Sigmoid colon (tissue), 7 donors: ENCODE data around the gene PELI3. TPM values are rescaled to one million over a fixed set of nuclear protein-coding genes. Genes with fewer than 3 reads are reported as not detected.
A peak's percentile ranks its signal among the peaks of the same experiment; 100 is the strongest.

Experiments used
- DNase-seq: peaks from one replicate; pipeline ENCODE4 v3.0.0-alpha.2; 2019
- H3K27ac ChIP-seq, 4 donors: fragments of 200-600 bp; sonication (generic); one replicate each; pipeline ENCODE4 v1.5.1; 2016 to 2019; ENCODE audit warnings: mild to moderate bottlenecking in 1 of 4
- H3K27me3 ChIP-seq, 3 donors: fragments of 200-600 bp; sonication (generic); one replicate each; pipeline ENCODE4 v1.5.1; 2019; ENCODE audit warnings: mild to moderate bottlenecking in 1 of 3
- H3K36me3 ChIP-seq, 4 donors: fragments of 200-600 bp; sonication (generic); one replicate each; pipeline ENCODE4 v1.5.1; 2016 to 2019
- H3K4me1 ChIP-seq, 4 donors: fragments of 200-600 bp; sonication (generic); one replicate each; pipeline ENCODE4 v1.5.1; 2017 to 2019
- H3K4me3 ChIP-seq, 4 donors: fragments of 200-600 bp; sonication (generic); one replicate each; pipeline ENCODE4 v1.5.1; 2017 to 2019; ENCODE audit warnings: mild to moderate bottlenecking in 2 of 4, moderate library complexity in 1 of 4
- H3K9me3 ChIP-seq, 4 donors: fragments of 200-600 bp in 3 of 4; sonication (generic) in 3 of 4; one replicate each; pipeline versions ENCODE4 v1.5.1 to v1.6.1; 2013 to 2019
- CTCF ChIP-seq, 4 experiments: fragments of 450-650 bp in 3 of 4; fragments of 200-600 bp in 1 of 4; IDR thresholded peaks; one replicate each; pipeline ENCODE4 v1.5.1; 2016 to 2019; ENCODE audit warnings: antibody characterized with exemption in 4 of 4, mild to moderate bottlenecking in 3 of 4, moderate library complexity in 2 of 4
- EP300 ChIP-seq, 4 donors: sonication (generic); formaldehyde crosslinking; IDR thresholded peaks; one replicate each; pipeline ENCODE4 v1.6.1; 2017; ENCODE audit warnings: antibody characterized with exemption in 4 of 4
- POLR2A ChIP-seq, 2 donors: fragments of 450-650 bp; IDR thresholded peaks; one replicate each; pipeline ENCODE4 v1.6.1; 2016; ENCODE audit warnings: antibody characterized with exemption in 2 of 2, mild to moderate bottlenecking in 2 of 2, moderate library complexity in 2 of 2
- POLR2AphosphoS5 ChIP-seq, 4 donors: sonication (generic); formaldehyde crosslinking; IDR thresholded peaks; one replicate each; pipeline ENCODE4 v1.6.1; 2017; ENCODE audit warnings: antibody characterized with exemption in 4 of 4
- WGBS, 2 donors: extraction: QIAGEN DNeasy Blood & Tissue Kit; methylation state at CpG; one replicate each; pipeline ENCODE4 v1.1.7; 2013; 5-methylcytosine and 5-hydroxymethylcytosine counted together
- intact Hi-C: fragments of 100-400 bp; cut with DNase I; formaldehyde crosslinking; loops from one replicate; pipeline ENCODE4 v1.15.1; 2023
- polyA plus RNA-seq, 3 donors: library from polyadenylated mRNA; stranded (reverse); fragments of 200-250 nt; gene quantifications; one replicate each; pipeline ENCODE4 v1.2.3, GENCODE V29; 2013
- total RNA-seq, 4 donors: library from RNA; depleted of rRNA; stranded (reverse); fragments of >200 nt; gene quantifications; one replicate each; pipeline ENCODE4 v1.1.0, GENCODE V29; 2016
- donor health status: healthy with polysubstance abuse.
- donor health status: Bipolar disorder and iron deficiency.
- donor health status: healthy.

Gene PELI3
- total and polyA plus RNA-seq, 7 donors: 5.0 to 26.4 (median 16.9) TPM

DNA sequence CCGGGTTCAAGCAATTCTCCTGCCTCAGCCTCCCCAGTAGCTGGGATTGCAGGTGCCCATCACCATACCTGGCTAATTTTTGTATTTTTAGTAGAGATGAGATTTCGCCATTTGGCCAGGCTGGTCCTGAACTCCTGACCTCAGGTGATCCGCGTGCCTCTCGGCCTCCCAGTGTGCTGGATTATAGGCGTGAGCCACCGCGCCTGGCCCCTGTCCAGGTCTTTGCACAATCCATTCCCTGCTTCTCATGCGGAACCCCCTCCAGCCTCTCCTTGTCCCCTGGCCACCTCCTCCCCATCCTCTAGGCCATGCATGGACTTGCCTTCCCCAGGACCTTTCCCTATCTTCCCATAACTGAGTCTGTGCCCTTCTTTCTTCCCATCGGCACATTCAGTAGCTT lies 22.3 kb downstream of the PELI3 start:
- TF ChIP-seq POLR2A (IDR thresholded peaks at IDR 0.05): no peak
- no peak for TF ChIP-seq CTCF (IDR thresholded peaks at IDR 0.05)
- no peak for TF ChIP-seq POLR2AphosphoS5 (IDR thresholded peaks at IDR 0.05)
- no peak for TF ChIP-seq EP300 (IDR thresholded peaks at IDR 0.05)
- DNase-seq: no peak
- H3K4me1 ChIP-seq: no peaks in the 10 kb centered on the region
- no peaks in the 10 kb centered on the region for H3K27me3 ChIP-seq
- WGBS, 2 donors: 89 to 92% methylated on average over 10 of the region's 10 CpGs
- no peak overlapping the region for H3K27ac ChIP-seq
- H3K4me3 ChIP-seq: no peak overlapping the region
- intact Hi-C loops: no loop called here
- no peaks in the 10 kb centered on the region for H3K9me3 ChIP-seq
- H3K36me3 ChIP-seq: peaks cover 0 to 74% (median 9%) of the 10 kb centered on the region in 4 donors

DNA sequence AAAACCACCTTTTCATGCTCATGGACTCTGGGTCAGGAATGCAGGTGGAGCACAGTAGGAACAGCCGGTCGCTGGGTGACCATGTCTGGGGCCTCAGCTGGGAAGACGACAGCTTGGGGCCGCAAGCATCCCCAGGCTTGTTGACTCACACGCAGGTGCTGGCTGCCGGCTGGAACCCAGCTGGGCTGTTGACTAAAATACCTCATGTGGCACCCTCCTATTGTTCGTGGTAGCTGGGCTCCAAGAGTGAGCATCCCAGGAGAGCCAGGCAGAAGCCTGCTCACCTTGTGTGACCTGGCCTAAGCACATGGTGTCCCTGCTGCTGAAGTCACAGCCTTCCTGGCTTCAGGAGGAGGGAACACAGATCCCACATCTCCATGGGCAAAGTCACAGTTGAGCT lies 22.9 kb downstream of the PELI3 start:
- TF ChIP-seq POLR2AphosphoS5 (IDR thresholded peaks at IDR 0.05): no peak
- Histone ChIP-seq H3K9me3 (no peaks in the 10 kb centered on the region), H3K36me3 (peaks cover 0 to 67% (median 9%) of the 10 kb centered on the region in 4 donors), H3K27ac (no peak overlapping the region), H3K27me3 (no peaks in the 10 kb centered on the region), H3K4me1 (no peaks in the 10 kb centered on the region), H3K4me3 (no peak overlapping the region)
- no peak for DNase-seq
- 93 to 94% methylated on average over 7 of the region's 7 CpGs for WGBS, 2 donors
- intact Hi-C loops: no loop called here

DNA sequence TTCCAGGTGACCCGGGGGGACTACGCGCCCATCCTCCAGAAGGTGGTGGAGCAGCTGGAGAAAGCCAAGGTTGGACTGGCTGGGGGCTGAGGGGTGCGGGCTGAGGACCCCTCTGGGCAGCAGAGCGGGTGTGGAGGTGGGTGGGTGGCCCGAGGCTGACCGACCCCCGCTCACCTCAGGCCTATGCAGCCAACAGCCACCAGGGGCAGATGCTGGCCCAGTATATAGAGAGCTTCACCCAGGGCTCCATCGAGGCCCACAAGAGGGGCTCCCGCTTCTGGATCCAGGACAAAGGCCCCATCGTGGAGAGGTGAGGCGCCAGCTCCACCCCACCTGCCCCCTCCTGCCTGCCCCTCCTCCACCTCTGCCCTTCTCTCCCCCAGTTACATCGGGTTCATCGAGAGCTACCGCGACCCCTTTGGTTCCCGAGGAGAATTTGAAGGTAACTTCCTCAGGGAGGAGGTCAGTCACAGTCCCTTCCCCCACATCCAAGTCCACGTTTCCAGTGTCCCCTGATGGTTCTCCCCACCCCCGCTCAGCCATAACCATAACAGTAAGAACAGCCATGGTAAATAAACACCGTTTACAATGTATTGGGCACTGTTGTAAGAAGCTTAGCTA lies 24.7 kb downstream of the PELI3 start:
- peaks cover 0 to 65% (median 9%) of the 10 kb centered on the region in 4 donors for H3K36me3 ChIP-seq
- TF ChIP-seq POLR2AphosphoS5 (IDR thresholded peaks at IDR 0.05) (no peak), POLR2A (IDR thresholded peaks at IDR 0.05) (no peak), CTCF (IDR thresholded peaks at IDR 0.05) (peak in 1 of 4 experiments; percentile 19), EP300 (IDR thresholded peaks at IDR 0.05) (no peak)
- H3K27me3 ChIP-seq: no peaks in the 10 kb centered on the region
- intact Hi-C loops: no loop called here
- DNase-seq: no peak
- H3K9me3 ChIP-seq: no peaks in the 10 kb centered on the region
- no peaks in the 10 kb centered on the region for H3K4me1 ChIP-seq
- H3K4me3 ChIP-seq: no peak overlapping the region
- WGBS, 2 donors: 81 to 85% methylated on average over 20 of the region's 20 CpGs
- no peak overlapping the region for H3K27ac ChIP-seq

DNA sequence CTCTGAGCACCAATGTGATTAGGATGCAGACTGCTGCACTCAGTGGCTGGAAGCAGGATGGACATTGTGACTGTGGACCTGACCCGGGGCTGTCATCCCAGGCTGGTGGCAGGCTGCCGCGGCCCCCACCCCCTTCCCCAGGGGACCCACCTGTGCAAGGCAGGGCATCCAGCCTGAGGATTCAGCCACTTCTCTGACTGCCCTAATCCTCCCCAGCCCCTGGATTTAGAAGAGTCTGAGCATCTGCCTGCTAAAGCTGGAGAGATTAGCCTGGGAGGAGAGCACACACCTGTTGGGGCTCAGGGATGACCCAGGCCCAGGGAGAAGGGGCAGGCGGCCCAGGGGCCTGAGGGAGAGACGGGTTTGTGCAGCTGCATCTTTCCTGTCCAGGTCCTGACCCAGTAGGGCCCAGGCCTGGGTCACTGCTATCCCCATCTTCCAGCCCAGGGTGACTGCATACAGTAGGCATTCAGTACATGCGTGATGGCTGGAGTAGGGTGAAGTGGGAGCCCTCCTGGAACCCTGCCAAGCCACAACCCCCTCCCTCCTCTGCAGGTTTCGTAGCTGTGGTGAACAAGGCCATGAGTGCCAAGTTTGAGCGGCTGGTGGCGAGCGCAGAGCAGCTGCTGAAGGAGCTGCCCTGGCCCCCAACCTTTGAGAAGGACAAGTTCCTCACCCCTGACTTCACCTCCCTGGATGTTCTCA lies 25.6 kb downstream of the PELI3 start:
- Histone ChIP-seq H3K27ac (no peak overlapping the region), H3K4me3 (no peak overlapping the region), H3K27me3 (no peaks in the 10 kb centered on the region), H3K36me3 (peaks cover 0 to 68% (median 8%) of the 10 kb centered on the region in 4 donors), H3K9me3 (no peaks in the 10 kb centered on the region), H3K4me1 (no peaks in the 10 kb centered on the region)
- intact Hi-C loops: no loop called here
- DNase-seq: no peak
- 85 to 96% methylated on average over 10 of the region's 10 CpGs for WGBS, 2 donors
- no peak for TF ChIP-seq CTCF (IDR thresholded peaks at IDR 0.05)
- TF ChIP-seq POLR2A (IDR thresholded peaks at IDR 0.05): no peak

GRCh38 chr11:66493130-66493529 lies 26.4 kb downstream of the PELI3 start:
- Histone ChIP-seq H3K27ac (no peak overlapping the region), H3K36me3 (peaks cover 0 to 65% (median 5%) of the 10 kb centered on the region in 4 donors), H3K4me3 (no peak overlapping the region), H3K9me3 (no peaks in the 10 kb centered on the region), H3K4me1 (no peaks in the 10 kb centered on the region), H3K27me3 (no peaks in the 10 kb centered on the region)
- no peak for TF ChIP-seq CTCF (IDR thresholded peaks at IDR 0.05)
- TF ChIP-seq EP300 (IDR thresholded peaks at IDR 0.05): no peak
- no peak for TF ChIP-seq POLR2A (IDR thresholded peaks at IDR 0.05)
- TF ChIP-seq POLR2AphosphoS5 (IDR thresholded peaks at IDR 0.05): no peak
- 94 to 96% methylated on average over 10 of the region's 10 CpGs for WGBS, 2 donors
- intact Hi-C loops: no loop called here
- no peak for DNase-seq
